HG02870 (cell line): Measurements from ENCODE around the gene PDE4A.

ENCODE experiments used
- ATAC-seq: cut with Tn5 transposase; IDR thresholded peaks from one replicate; pipeline ENCODE4 v1.9.1; 2021; ENCODE audit warnings: mild to moderate bottlenecking, moderate library complexity; ENCODE audit not compliant: unreplicated experiment

PDE4A gene

GRCh38 chr19:10505583-10506229 lies 85.4 kb downstream of the PDE4A start:
- no peak for ATAC-seq

- no peak for ATAC-seq
Observed at GRCh38 chr19:10508036-10508435, 87.7 kb downstream of the PDE4A start.

GRCh38 chr19:10508707-10509106 lies 88.4 kb downstream of the PDE4A start:
- ATAC-seq, result no peak

- ATAC-seq, result no peak
Observed at GRCh38 chr19:10510301-10510802, 90.0 kb downstream of the PDE4A start.

- ATAC-seq, result no peak
Observed at GRCh38 chr19:10513223-10513622, 92.9 kb downstream of the PDE4A start.

- ATAC-seq, result no peak
Observed at GRCh38 chr19:10514211-10515145, 94.1 kb downstream of the PDE4A start.

- no peak for ATAC-seq
Observed at GRCh38 chr19:10516064-10516385, 95.7 kb downstream of the PDE4A start.

- ATAC-seq, result no peak
Observed at GRCh38 chr19:10516671-10517286, 96.4 kb downstream of the PDE4A start.

- ATAC-seq, result no peak
Observed at GRCh38 chr19:10517361-10517759, 97.0 kb downstream of the PDE4A start, which contains the start of gene S1PR5. Gene S1PR5, minus strand, starts transcription at chr19:10517447. Its CDS starts 2,436 bp downstream, at chr19:10515011.

- no peak for ATAC-seq
Observed at GRCh38 chr19:10517760-10518443, 97.6 kb downstream of the PDE4A start.

GRCh38 chr19:10518444-10519361 lies 98.4 kb downstream of the PDE4A start:
- ATAC-seq, result no peak
